HG03064 (cell line): Measurements from ENCODE around the gene IFFO2.

Experiments used
- ATAC-seq: cut with Tn5 transposase; IDR thresholded peaks from one replicate; pipeline ENCODE4 v1.9.1; 2021; ENCODE audit warnings: low read depth; ENCODE audit not compliant: unreplicated experiment

The IFFO2 gene

DNA sequence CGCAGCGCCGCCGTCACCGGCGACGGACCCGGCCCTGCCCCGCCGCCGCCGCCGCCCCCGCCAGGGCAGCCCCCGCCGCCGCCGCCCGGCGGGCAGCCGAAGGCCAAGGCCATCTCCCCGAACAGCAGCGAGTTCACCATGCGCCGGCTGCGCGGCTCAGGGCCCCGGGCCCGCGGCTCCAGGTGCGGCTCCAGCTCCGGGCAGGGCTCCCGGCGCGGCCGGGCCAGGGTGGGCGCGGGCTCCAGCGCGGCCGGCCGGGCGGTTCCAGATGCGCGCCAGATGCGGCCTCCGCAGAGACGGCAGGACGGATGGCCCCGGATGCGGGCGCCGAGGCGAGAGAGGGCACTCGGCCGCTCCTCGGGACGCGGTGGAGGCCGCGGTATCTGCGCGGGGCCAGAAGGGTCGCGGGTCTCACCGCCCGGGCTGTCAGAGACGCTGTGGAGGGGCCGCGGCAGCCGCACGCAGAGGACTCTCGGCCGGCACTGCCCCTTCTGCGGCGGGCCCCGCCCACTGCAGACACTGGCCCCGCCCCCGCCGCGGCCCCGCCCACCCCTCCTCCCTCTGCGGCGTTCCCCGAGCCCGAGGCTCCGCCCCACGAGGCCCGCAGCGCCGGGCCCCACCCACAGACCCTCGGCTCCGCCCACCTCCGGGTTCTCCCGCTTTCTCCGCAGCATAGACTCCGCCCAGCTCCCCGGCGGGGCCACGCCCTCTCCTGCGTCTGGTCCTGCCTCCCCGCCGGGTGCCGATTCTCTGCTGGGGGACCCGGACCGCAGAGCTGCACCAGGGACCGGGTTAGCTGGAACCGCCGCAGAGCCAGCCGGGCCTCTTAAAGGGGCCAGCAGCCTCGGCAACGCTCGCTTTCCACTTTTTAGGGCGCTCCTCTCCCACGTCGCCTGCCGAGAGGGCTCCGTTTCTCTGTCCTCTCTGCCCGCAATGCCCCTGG is at the start of gene IFFO2:
Gene IFFO2 (minus strand): TSS at position 484 of the 943 bp plus-strand sequence. CDS start 344 bp downstream, at position 140.
- ATAC-seq = peak; percentile 49

DNA sequence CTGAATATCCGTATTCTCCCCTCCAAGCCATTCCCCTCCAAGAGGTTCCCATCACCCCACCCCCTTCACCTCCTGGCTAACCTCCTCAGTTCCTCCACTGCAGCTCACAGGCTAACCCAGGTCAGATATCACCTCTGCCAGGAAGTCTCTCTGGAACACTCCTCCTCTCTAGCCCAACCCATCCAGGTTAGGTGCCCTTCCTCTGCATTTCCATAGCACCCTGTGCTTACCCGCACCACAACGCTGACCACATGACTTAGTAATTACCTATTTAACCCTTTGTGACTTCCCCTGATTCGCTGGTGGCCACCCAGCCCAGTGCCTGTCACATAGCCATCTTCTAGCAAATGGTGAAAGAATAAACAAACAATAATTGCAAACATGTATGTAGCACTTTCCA is 49.5 kb upstream of the IFFO2 start:
- ATAC-seq = no peak

DNA sequence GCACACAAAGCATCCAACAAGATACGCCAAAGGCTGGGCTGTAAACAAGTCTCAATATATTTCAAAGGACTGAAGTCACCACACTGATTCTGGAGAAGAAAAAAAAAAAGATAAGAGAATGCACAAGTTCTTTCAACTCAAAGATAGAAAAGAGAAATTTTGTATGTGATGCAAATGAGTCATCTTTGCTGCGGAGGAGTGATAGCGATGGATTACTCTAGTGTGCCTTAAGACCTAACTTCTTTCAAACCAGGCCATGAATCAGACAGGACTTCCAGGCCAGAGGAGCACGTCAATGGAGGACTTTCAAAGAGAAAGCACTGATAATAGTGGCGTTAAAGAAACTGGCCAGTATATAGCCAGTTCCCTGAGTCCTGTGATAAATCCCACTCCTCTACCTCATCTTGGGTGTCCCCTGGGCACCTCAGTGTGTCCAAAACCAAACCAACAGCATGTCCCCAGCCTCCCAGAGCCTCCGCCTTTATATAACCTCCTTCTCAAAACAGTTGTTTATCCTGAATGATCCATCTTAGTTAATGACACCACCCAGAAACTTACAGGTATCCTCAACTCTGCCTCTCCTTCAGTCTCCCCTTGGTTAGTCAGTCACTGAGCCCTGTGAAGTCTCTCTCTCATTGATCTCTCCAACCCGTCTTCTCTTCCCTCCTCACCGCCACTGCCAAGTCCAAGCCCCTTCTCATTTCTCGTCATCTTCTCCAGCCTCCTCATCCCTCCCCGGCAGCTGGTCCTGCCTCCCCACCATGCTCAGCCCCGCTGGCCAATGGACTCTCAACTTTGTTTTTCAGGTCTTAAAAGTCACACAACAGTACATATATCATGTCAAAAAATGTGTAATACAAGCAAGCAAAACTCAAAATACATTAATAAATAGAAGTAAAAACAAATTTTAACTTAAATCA is 47.2 kb upstream of the IFFO2 start:
- ATAC-seq = no peak

DNA sequence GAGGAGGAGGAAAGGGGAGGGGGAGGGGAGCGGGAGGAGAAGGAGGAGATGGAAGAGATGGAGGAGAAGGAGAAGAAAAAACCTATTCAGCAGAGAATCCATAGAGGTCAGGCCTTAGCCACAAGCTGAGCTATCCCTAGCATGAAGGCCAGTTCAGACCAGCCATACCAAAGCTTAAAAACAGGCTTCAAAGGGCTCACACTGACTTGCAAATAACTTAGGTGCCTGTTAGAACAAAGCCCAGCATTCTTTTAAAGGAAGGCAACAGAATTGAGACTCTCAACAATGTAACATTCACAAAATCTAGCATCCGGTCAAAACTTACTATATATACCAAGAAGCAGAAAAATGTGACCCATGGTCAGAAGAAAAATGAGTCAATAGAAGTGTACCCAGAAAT is 43.6 kb upstream of the IFFO2 start:
- ATAC-seq = no peak

DNA sequence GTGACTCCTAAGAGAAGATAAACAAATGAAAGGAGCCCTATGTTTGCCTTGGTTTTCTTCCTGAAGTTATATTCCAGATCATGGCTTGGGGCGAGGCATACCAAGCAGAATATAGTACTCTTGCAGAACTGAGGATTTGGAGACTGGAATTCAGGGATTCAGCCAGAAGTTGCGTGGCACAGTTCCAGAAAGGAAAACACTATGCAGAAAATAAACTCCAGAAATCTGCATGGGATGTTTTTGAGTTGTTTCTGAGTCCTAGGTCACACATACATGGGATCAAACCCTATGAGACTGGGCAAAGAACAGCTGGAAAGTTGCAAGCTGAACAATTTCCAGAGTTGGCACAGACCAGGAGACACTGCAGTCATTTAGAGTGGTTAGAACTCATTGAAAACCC is 42.9 kb upstream of the IFFO2 start:
- no peak for ATAC-seq

DNA sequence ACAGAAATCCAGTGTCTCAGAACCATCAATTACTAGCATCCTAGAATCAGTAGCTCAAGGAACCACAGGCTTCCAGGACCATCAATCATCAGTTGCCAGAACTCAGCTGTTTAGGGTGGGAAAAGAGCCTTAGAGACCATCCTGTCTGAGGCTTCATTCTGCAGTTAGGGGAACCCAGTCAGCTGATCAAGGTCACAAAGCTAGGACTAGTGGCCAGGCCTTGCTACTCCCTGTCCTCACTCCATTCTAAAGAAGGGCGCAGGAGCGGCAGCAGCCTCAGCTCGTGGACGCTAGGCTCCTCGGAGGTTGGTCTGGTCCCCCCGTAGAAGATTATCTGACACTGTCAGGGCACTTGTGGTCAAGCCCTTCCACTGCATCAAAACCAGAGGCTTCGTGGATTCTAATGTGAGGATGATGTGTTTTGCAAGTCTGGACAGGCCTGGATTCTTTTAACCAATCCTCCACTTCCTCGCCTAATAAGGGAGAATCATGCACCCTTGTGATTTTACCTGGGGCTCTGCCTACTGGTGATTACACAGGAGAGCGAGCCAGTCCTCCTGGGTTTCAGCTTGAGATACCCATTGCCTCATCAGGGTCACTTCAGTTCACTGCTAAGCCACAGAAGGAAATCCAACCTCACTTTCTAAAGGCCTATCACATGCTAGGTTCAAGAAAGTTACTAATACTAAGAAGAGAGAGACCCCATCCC is 41.7 kb upstream of the IFFO2 start:
- no peak for ATAC-seq

DNA sequence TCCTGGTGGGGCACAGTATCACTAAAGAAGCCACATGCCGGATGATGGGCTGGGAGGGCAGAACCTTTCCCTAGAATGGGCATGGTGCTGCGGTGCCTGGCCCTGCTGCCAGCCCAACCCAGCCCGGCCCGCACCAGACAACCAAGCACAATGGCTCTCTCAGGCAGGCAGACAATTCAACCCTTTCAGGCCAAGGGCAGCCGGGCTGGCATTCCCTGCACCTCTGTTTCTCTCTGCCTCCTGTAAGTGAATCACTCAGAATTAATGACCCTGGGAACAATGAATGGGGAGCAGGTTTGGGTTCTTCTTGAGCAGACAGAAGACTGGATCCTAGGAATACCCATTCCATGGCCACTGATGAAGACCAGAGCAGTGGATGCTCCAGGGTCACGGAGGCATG is 41.0 kb upstream of the IFFO2 start:
- no peak for ATAC-seq

DNA sequence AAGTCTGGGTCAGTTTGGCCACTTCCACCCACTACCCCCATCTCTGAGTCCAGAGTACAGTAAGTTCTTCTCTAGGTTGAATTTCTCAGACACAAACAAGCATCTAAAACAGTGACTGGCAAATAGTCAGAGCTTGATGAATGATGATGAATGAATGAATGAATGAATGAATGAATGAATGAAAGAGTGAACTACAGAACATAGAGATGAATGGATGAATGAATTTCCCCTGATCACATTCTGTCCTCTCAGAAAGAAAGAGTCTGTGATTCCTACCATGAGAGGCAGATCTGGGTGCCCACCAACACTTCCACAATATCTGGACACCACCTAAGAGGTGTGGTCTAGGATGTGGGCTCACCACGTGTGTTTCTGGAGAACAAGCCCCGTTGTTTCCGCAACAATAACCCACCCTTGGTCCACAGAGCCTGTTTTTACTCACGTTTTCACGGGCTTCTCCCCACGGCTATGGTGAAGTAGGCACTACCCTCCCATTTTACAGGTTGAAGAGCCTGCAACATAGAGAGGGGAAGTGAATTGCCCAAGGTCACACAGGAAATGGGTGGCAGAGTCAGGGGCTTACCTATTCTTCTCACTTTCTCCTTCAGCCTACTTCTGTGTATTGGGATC is 40.2 kb upstream of the IFFO2 start:
- ATAC-seq = no peak

DNA sequence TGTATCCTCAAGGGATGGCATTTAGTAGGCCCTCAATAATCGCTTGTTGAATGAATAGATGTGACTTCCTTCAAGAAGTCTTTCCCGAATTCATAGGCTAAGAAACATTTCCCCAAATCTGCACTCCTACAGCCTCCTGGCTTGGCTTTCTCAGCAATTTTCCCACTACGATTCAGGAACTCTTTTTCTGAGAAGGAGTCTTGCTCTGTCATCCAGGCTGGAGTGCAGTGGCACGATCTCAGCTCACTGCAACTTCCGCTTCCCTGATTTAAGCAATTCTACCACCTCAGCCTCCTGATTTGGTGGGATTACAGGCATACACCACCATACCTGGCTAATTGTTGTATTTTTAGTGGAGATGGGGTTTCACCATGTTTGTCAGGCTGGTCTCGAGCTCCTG is 37.9 kb upstream of the IFFO2 start:
- ATAC-seq = no peak

DNA sequence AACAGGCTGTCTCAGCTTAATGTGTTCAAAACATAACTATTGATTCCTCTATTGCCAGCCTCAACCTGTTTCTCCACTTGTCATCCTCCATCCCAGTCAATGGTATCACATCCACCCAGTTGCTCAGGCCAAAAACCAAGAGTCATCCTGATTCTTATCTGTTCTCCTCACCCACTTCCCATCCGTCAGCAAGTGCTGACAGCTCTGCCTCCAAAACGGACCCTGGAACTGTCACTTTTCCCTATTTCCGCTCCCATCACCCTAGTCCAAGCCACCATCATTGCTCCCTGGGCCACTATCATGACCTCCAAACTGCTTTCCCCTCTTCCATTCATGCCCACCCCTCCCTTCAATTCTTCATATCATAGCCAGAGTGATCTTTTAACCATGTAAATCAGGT is 36.2 kb upstream of the IFFO2 start:
- ATAC-seq = no peak

DNA sequence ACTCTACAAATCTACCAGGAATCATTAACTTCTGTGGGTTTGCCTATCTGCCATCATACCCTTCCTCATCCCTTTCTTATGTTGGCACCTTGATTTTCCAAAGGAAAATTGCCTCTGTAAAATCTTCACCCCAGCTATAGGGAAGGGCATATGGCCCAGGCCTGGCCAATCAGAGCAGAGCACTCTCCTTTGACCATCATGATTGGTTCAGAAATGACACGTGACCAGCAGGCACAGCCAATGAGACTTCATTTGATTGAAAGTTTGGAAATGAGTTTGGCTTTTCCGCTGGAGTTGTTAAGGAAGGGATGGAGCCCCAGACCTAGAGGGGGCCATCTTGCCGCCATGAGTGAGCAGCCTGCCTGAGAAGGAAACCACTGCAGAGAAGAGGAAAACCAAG is 35.1 kb upstream of the IFFO2 start:
- no peak for ATAC-seq

DNA sequence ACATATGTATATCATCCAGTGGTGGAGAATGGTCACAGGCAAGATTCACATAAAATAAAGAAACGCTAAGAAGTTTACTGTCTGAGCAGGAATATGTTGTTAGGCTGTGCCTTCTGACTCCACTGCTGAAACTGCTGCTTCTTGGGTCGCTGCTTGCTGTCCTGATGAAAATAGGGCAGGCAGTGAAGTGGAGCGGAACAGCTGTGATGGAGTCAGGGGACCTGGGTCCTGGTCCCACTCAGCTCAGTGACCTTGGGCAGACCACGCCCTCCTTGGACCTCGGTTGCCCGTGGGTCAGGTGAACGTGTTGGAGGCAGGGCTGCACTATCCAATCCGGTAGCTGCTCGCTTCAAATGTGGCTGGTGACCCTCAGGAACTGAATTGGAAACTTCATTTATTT is 33.4 kb upstream of the IFFO2 start:
- no peak for ATAC-seq

DNA sequence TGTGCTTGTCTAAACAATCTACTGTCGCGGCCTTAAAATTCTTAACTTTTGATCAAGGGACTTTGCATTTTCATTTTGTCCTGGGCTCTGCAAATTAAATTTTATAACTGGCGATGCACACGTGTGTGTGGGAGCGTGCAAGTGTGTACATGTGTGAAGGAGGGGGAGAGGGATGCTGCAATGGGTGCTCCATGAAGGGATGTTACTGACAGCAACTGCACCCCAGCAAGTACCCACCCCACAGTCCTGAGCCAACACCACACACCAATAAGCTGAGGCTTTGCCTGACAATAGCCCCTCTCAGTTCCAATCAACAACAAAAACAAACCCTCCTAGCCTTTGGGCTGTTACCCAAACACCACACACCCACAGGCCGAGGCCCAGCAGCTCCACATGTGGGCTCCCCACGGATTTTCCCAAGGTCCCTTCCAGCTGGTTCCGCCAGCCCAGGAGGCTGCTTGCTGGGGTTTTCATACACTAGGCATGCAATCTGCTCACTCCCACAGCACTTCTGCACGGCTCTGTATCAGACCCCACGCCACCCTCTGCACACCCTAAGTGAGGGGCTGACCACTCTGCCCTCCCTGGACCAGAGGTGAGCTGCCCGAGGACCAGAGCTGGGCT is 32.8 kb upstream of the IFFO2 start:
- no peak for ATAC-seq

DNA sequence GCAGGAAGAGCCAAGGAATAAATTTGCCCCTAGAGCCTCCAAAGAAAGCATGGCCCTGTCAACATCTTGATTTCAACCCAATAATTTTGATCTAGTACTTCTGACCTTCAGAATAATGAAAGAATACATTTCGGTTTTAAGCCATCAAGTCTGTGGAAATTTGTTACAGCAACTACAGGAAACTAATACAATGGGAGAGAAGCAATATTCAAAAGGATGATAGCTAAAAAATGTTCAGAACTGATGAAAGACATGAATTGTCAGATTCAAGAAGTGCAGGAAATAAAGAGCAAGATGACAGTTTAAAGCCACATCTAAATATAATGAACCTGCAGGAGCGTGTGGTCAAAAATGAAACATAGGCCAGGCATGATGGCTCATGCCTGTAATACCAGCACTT is 24.8 kb upstream of the IFFO2 start:
- ATAC-seq = no peak

DNA sequence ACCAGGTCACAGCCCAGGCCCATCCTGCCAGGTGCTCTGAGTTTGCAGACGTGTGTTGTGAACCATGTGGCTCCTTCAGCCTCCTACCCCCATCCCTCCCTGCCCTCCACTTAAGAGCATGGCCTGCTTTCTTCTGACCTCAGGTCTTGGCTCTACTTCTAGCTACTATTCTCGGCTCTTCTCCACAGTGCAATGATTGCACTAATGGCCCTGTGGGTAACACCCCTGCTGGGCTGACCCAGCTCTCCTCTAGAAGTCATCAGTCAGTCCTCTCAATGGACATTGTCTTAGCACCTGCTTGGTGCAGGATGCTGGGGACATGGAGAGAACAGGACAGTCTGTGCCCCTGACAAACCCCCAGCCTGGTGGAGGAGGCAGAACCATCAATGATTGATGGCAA is 22.2 kb upstream of the IFFO2 start:
- no peak for ATAC-seq

DNA sequence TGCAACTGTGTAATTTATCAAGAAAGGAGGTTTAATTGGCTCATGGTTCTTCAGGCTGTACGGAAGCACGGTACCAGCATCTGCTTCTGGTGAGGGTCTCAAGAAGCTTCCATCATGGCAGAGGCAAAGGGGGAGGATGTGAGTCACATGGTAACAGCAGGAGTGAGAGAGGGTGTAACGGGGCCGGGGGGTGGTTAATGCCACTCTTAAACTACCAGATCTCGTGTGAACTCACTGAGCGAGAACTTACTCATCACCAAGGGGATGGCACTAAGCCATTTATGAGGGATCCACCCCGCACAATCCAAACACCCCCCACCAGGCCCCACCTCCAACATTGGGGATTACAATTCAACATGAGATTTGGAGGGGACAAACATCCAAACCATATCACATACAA is 21.0 kb upstream of the IFFO2 start:
- ATAC-seq = no peak

DNA sequence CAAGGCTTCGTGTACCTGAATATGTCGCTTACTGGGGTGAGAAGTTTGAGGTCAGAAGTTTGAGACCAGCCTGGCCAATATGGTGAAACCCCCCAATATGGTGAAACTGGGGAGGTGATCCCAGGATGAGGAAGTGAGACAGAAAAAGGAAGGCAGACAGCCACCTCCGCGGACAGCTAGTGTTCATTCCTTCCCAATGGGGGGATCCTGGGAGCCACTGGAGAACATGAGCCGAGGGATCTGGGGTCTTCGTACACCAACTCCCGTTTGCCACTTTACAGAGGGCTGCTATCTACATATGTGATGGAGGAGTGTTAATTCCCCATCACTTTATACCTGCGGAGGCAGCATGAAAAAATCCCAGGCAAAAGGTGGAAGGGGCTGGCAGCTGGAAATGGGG is 19.6 kb upstream of the IFFO2 start:
- ATAC-seq = no peak

DNA sequence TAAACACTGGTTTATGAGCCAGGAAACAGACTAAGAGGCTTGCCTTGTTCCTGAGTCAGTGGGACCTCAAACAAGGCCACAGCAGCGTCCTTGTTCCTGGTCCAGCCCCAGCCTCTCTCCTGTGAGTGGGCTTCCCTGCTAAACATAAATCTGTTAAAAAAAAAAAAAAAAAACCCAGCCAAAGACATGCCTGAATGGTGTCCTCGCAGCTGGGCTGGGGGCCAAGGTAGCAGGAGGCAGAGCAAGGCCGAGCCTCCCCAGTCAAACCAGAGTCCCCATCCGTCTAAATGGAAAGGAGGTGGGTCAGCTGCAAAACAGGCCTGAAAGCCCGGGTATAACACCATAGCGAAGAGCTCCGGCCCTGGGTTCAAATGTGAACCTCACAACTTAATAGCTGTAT is 18.1 kb upstream of the IFFO2 start:
- ATAC-seq = no peak

DNA sequence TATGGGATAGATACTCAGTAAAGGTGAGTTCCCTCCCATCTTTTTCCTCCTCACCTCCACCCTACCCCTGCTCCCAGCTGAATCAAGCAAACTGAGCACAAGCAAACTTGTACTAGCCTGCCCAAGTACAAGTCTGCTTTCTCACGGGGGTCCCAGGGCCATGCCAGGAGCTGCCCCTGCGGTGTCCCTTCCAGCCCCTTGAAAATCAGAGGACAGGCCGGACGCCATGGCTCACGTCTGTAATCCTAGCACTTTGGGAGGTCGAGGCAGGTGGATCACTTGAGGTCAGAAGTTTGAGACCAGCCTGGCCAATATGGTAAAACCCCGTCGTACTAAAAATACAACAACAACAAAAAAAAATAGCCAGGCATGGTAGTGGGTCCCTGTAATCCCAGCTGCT is 17.5 kb upstream of the IFFO2 start:
- no peak for ATAC-seq

DNA sequence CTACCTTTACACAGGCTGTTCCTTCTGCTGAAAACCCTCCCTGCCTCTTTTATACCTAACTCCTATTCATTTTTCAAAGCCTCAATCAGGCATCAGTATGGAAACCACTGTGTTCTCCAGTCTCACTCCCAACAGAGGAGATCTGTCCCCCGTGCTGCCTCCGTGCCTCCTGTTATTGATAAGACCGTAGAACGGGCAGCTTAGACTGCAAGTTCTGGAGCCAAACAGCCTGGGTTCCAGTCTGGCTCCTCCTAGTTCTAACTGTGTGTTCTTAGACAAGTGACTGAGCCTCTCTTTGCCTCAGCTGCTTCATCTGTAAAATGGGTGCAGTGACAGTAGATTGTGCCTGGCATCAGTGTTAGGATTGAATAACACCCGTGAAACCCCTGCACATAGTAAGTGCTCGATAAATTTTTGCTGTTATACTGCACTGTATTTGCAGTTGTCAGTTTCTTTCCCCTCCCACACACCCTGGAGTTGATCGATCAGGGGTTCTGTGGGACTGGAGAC is 17.0 kb upstream of the IFFO2 start:
- no peak for ATAC-seq
